HG03060 (cell line): ENCODE data around the gene AFF3.

Experiments used
- ATAC-seq: cut with Tn5 transposase; IDR thresholded peaks from one replicate; pipeline ENCODE4 v1.9.1; 2021; ENCODE audit warnings: low read depth, moderate number of reproducible peaks; ENCODE audit not compliant: unreplicated experiment

The AFF3 gene

DNA sequence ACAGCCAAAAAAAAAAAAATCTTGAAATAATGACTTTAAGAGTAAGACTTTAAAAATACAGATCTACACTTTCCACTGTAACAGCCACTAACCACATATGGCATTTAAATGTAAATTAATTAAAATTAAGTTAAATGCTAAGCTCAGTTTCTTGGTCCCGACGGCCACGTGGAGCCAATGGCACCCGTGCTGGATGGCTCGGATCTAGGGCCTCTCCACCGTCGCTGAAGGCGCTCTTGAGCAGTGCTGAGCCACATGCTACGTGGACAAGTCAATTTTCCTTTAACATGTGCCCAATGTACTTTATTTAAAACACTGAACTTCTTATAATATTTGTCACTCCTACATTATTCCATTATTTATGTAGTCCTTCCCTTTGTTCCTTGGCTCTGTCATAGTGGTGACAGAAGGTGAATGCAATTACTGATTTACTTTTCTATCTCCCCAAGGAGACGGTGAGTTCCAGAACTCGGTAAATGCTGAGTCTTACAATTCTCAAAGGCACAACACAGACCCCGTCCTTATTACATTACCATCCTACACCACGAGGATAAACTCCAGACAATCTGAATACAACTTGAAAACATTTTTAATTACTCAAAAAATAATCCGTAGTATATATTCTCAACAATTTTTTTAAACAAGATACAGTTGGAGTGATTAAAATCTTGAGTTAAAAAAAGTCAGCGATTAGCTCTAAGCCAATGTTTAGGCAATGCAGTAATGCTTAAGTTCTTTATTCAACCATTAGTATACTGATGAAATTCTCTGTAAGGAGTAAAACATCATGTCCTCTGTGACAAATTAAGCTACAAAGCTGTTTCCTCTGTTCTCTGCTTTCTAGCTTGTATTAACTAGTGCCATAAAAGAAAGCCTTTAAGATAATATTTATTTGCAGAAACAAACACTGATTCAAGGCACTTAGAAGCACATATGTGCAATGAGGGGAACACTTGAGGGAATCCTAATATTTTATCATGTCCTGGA lies 95.1 kb downstream of the AFF3 start:
- ATAC-seq = no peak

DNA sequence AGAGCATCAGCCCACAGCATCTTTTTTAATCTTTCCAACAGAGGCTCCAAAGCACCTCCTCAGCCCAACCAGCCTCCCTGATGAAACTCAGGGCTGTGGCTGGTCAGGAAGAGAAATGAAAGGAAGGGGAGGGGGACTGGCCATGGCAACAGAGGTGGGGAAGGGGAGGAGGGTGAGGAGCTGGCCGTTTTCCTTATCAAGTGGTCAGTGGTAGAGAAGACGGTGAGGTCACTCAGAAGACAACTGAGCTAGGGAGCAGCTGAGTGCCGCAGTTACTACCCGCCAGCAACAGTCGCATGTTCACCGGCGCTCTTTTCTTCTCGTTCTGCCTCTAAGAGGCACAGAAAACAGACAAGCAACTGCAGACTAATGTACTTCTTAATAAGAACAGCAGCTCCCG lies 97.4 kb downstream of the AFF3 start:
- no peak for ATAC-seq

DNA sequence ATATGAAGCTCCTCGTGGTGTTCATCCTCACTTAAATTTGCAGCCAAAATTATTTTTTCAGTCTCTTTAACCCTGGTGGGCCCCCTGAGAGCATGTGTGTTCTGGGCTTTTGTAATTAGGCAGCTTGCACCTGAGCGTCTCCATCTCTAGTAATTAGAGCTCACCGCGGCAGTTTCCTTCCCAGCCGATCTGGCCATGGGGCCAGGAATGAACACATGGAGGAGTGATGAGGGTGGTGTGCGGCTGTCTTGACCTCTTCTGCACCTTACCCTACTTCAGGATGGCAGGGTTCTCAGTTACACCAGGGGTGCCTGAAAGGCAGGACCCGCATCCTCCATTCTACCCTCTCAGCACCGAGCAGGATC lies 98.5 kb downstream of the AFF3 start:
- no peak for ATAC-seq

DNA sequence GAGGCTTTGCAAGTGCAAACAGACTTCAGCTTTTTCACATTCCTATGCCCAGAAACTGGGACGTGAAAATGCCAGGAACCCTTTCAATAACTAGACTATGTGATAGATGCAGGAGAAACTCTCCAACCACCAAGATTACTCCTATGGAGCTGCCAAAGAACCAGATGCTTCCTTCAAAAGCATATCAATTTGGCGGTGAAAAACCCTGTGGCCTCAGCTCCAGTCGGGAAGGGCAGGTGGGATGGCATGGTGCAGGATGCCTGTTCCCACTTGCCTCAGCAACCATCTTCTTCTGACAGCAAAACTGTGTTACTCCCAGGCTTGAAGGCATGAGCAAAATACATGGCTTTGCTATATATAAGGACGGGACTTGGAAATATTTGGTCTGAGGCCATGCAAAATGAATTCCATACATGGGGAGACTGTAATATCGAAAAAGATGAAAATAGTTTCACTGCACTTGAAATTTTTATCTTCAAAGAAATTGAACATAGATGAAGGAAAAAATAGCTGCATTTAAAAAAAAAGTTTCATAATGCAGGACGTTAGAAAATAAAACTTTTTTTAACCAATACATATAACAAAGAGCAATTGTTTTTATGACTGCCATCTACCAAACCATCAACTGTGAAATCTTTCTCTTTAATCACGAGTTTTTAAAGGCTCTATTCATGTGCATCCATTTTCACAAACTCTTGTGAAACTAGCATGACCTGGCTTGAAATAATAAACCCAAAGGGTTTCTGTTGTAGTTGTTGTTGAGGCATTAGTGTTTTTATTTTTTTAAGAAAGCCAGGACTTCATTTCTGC lies 99.1 kb downstream of the AFF3 start:
- no peak for ATAC-seq

DNA sequence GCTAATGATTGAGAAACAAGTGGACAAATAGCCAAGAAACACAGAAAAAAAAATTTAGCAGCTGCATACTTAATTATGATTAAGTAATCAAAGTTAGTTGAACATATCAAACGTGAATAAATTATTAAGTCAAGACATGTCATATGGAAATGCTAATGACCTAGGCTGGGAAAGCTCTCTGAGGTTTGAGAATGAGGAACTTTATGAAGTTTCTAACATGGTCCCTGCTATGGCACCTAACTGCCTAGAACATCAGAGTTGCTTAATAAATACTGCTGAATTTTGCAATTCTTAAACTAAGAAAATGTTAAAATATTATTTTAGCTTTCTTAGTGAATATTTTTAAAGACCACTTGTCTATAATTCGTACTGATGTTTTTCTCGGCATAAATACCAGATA lies 99.8 kb downstream of the AFF3 start:
- ATAC-seq = no peak

GRCh38 chr2:100041946-100042345 lies 100.4 kb downstream of the AFF3 start:
- ATAC-seq = no peak

DNA sequence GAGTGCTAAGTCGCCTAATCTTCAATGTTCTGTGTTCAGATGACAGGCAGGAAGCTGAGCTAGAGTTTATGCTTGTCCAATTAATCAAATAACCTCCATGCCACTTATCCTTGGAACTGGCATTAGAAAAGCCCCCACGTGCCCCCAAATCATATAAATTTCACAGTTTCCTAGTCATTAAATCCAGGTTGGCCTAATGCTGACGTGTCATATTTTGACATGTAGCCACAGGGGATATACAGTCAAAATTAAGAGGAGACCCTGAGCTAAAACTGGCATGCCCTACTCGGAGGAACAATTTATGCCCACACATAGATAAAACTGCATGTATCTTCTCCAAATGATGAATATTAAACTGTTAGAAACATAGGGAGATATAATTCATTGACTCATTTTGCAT lies 101.0 kb downstream of the AFF3 start:
- no peak for ATAC-seq

DNA sequence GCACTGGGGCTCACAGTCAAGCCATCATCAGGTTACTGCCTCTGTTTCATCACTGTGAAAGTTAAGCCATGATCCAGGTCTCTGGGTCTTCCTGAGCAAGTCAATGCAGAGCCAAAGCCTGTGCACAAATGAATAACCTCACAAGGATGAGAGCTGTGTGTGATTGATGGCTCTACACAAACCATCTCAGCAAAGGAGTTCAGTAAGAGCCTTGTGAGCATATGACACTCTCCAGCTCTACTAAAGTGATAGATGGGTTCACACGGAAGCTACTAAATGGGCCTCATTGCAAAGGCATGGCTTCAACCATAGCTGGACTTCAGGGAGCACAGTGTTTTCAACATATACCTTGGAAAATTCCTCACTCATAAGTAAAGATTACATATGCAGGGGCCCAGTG lies 101.5 kb downstream of the AFF3 start:
- ATAC-seq = no peak

DNA sequence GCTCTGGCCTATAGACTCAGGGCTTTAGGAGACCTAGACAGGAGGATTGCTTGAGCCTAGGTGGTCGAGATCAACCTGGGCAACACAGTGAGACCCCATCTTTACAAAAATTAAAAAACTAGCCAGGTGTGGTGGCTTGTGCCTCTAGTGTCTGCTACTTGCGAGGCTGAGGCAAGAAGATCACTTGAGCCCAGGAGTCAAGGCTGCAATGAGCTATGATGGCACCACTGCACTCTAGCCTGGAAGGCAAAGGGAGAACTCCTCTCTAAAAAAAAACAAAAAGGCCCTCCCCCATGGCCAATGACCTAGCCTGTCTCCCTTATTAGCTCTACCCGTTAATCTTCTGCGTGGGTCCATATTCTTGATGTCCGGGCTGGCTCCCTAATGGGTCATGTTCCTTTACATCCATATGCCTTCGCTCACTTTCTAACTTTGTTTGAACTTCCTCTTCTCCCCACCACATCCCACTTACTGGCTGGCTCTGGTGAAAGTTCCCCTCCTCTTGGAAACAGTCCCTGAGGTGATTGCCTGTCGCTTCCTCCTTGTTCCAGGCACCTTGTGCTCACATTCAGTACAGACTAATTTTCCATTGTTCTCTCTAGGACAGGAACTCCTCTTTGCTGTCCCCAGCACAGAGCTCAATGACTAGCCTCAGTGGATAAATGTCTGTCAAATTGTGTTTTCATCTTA lies 103.0 kb downstream of the AFF3 start:
- no peak for ATAC-seq

GRCh38 chr2:100038011-100038410 lies 104.4 kb downstream of the AFF3 start:
- no peak for ATAC-seq

DNA sequence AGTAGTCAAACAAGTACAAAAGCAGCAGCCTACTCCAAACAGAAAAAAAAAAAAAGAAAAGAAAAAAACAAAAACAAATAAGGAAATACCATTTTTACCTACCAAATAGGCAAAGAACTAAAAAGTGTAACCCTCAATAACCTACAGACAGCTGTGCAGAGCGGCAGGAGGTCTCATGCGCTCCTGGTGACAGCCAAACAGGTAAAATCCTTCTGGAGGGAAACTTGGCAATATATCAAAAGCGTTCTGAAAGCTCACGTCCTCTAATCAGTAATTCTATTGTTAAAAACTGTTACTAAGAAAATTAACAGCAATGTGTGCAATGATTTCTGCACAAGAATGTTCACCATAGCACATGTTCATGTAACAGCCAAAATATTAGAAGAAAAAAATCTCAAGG lies 105.6 kb downstream of the AFF3 start:
- no peak for ATAC-seq

DNA sequence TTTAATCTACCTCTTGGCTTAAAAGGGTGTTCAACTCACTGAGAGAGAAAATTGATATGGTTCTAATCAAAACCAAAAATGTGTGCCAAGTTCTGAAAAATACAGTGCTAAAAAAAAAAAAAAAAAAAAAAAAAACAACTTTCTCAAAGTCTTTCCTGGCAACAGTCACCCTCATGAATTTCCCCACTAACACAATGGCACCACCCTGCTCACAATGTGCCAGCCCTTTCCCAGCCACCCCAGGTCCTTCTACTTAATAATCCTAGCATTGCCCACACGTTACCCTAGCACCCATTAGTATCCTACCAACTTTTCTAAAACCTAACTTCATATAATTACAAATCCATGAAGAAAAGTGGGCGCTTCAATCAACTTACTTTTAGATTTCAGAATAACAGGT lies 106.4 kb downstream of the AFF3 start:
- ATAC-seq = no peak

- ATAC-seq = no peak
These were observed 108.0 kb downstream of the AFF3 start for GRCh38 chr2:100034431-100034830.

DNA sequence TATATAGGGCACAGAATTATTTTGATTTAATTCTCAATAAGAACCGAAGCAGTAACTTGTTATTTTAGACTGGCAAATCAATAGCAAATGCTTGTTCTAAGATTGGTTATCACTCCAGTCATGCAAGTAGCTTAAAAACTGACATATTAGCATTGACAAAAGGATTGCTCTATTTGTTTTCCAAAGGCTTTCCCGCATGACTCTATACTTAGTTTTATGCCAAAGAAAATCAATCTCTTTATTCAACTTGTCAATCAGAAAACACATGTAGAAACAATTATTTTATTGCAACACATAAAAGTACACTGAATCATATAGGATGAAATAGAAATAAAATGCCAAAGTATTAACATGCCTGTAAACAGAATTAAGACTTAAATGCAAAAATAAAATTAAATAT lies 108.4 kb downstream of the AFF3 start:
- no peak for ATAC-seq

GRCh38 chr2:100031604-100032003 lies 110.8 kb downstream of the AFF3 start:
- no peak for ATAC-seq

DNA sequence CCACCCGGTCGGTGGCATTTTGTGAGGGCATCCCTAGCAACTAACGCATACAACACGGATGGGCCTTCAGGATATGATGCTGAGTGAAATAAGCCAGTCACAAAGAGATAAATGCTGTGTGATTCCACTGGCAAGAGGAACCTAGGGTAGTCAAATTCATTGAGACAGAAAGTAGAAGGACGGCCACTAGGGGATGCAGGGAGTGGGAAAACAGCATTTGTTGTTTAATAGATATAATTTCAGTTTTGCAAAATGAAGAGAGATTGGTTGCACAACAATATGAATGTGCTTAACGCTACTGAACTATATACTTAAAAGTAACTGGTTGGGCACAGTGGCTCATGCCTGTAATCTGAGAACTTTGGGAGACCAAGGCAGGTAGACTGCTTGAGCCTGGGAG lies 112.9 kb downstream of the AFF3 start:
- no peak for ATAC-seq

DNA sequence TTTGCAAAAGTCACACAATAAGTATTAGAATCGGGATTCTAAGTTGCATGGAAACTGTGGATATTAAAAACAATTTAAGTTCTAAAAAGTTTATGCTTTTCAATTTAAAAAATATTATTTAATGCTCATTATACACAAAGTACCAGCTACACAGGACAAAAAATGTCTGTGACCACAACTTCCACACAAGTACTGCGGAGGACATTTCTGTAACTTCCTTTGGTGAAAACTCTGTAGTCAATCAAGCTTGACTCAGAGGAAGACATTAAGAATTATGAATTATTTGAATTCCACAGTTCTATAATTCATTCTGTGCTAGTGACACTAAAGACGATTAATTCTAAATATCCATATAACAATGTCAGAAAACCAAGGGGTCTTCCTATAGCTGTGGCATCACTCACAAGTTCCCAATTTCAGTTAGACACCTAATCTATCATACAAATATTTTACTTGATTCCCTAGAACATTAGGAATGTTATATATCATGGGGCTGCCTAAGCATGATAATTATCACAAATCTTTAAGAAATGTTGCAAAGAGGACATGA lies 120.5 kb downstream of the AFF3 start:
- no peak for ATAC-seq

GRCh38 chr2:100019499-100019898 lies 122.9 kb downstream of the AFF3 start:
- ATAC-seq = no peak

- no peak for ATAC-seq
These were observed 123.8 kb downstream of the AFF3 start for GRCh38 chr2:100018341-100019193.

- no peak for ATAC-seq
These were observed 124.8 kb downstream of the AFF3 start for GRCh38 chr2:100017633-100018032.
